Left lung (tissue), 10 donors: ENCODE measurements around the gene SLIT3. TPM values are rescaled to one million over a fixed set of nuclear protein-coding genes. Genes with fewer than 3 reads are reported as not detected.

Source experiments
- ATAC-seq: fragments of 200-7000 bp; cut with Tn5 transposase; one replicate; pipeline ENCODE4 v1.9.1; 2020; ENCODE audit warnings: moderate library complexity
- DNase-seq, 4 donors: peaks; one replicate each; pipeline ENCODE4 v3.0.0-alpha.2; 2013 to 2020
- H3K27ac ChIP-seq, 2 donors: fragments of 200-600 bp; sonication (generic) in 1 of 2; one replicate each; pipeline versions ENCODE4 v1.5.0 to v1.8.0; 2020 to 2021
- H3K27me3 ChIP-seq, 2 donors: fragments of 200-600 bp; sonication (generic) in 1 of 2; one replicate each; pipeline versions ENCODE4 v1.5.0 to v1.8.0; 2020 to 2021
- H3K36me3 ChIP-seq, 2 donors: fragments of 200-600 bp; sonication (generic) in 1 of 2; one replicate each; pipeline versions ENCODE4 v1.5.0 to v1.8.0; 2020 to 2021
- H3K4me1 ChIP-seq, 2 donors: fragments of 200-600 bp; one replicate each; pipeline ENCODE4 v1.8.0; 2021
- H3K4me3 ChIP-seq, 2 donors: fragments of 200-600 bp; sonication (generic) in 1 of 2; one replicate each; pipeline versions ENCODE4 v1.5.0 to v1.8.0; 2020 to 2021; ENCODE audit warnings: mild to moderate bottlenecking in 1 of 2
- H3K9me3 ChIP-seq, 2 donors: fragments of 200-600 bp; sonication (generic) in 1 of 2; one replicate each; pipeline versions ENCODE4 v1.5.0 to v1.8.0; 2020 to 2021
- intact Hi-C, 2 donors: fragments of 100-400 bp; cut with DNase I; formaldehyde crosslinking; loops; one replicate each; pipeline versions ENCODE4 v1.11.2 to v1.14.2; 2022
- polyA plus RNA-seq, 6 donors: library from polyadenylated mRNA; unstranded; fragments of 120-200 nt; gene quantifications; one replicate each; pipeline ENCODE4 v1.2.1, GENCODE V29; 2013; ENCODE audit not compliant: insufficient read length in 6 of 6
- total RNA-seq, 2 donors: library from RNA; stranded (reverse); fragmentation: NEBNext Ultra II Directional; extraction: Animal tissue kit (Norgen Biotek cat#: 25700); gene quantifications; one replicate each; pipeline ENCODE4 v1.2.1, GENCODE V29; 2021
- TF ChIP-seq, protein P1 (sequence below), 2 donors: fragments of 200-600 bp; sonication (generic) in 1 of 2; IDR thresholded peaks; one replicate each; pipeline versions ENCODE4 v1.5.0 to v1.8.0; 2021; ENCODE audit warnings: antibody characterized with exemption in 2 of 2
- donor health status: DM: no; HTN: yes; CAD: no.
- donor health status: DM: no; HTN: no; CAD: no.

The SLIT3 gene
- total and polyA plus RNA-seq, 8 donors = 37.6 to 77.1 (median 45.9) TPM

DNA sequence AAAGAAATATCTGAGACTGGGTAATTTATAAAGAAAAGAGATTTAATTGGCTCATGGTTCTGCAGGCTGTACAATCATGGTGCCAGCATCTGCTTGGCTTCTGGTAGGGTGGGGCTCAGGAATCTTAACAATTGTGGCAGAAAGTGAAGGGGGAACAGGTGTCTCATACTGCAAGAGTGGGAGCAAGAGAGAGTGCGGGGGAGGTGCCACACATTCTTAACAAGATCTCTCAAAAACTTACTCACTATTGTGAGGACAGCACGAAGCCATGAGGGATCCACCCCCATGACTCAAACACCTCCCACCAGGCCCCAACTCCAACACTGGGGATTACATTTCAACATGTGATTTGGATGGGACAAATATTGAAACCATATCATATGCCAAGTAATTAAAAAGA lies 651.6 kb downstream of the SLIT3 start:
- Histone ChIP-seq H3K4me1 (no peaks in the 10 kb centered on the region), H3K36me3 (no peaks in the 10 kb centered on the region), H3K27ac (no peak overlapping the region), H3K27me3 (no peaks in the 10 kb centered on the region), H3K9me3 (no peaks in the 10 kb centered on the region), H3K4me3 (no peak overlapping the region)
- TF ChIP-seq, protein P1, sequence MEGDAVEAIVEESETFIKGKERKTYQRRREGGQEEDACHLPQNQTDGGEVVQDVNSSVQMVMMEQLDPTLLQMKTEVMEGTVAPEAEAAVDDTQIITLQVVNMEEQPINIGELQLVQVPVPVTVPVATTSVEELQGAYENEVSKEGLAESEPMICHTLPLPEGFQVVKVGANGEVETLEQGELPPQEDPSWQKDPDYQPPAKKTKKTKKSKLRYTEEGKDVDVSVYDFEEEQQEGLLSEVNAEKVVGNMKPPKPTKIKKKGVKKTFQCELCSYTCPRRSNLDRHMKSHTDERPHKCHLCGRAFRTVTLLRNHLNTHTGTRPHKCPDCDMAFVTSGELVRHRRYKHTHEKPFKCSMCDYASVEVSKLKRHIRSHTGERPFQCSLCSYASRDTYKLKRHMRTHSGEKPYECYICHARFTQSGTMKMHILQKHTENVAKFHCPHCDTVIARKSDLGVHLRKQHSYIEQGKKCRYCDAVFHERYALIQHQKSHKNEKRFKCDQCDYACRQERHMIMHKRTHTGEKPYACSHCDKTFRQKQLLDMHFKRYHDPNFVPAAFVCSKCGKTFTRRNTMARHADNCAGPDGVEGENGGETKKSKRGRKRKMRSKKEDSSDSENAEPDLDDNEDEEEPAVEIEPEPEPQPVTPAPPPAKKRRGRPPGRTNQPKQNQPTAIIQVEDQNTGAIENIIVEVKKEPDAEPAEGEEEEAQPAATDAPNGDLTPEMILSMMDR (IDR thresholded peaks at IDR 0.05) = no peak
- ATAC-seq (no peak), DNase-seq (no peak)
- intact Hi-C loops = no loop called here

DNA sequence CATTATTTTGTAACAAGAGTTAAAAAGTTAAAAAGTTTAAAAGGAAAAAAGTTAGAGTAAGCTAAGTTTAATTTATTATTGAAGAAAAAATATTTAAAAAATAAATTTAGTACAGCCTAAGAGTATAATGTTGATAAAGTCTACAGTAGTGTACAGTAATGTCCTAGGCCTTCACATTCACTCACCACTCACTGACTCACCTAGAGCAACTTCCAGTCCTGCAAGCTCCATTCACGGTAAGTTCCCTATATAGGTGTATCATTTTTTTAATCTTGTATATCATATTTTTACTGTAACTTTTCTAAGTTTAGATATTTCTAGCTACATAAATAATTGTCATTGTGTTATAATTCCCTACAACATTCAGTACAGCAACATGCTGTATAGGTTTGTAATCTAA lies 652.4 kb downstream of the SLIT3 start:
- Histone ChIP-seq H3K36me3 (no peaks in the 10 kb centered on the region), H3K4me3 (no peak overlapping the region), H3K9me3 (no peaks in the 10 kb centered on the region), H3K27ac (no peak overlapping the region), H3K27me3 (no peaks in the 10 kb centered on the region), H3K4me1 (no peaks in the 10 kb centered on the region)
- intact Hi-C loops = no loop called here
- no peak for DNase-seq
- no peak for ATAC-seq
- TF ChIP-seq, protein P1 (IDR thresholded peaks at IDR 0.05) = no peak

DNA sequence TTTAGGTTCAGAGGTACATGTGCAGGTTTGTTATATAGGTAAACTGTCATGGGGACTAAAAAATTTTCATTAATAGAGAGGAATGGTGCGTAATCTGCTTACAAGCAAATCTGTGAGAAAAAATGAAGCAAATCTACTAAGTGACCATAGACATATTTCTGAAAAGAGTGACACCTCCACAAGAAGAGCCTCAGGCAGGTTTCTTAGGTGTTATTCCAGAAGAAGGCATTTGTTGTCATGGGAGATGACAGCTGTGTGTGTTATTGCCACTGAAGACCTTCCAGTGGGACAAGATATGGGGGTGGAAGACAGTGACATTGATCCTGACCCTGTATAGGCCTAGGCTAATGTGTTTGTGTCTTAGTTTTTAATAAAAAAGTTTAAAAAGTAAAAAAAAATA lies 652.9 kb downstream of the SLIT3 start:
- no peak overlapping the region for H3K4me3 ChIP-seq
- no peak for DNase-seq
- no peak for ATAC-seq
- no peak overlapping the region for H3K27ac ChIP-seq
- no peaks in the 10 kb centered on the region for H3K4me1 ChIP-seq
- intact Hi-C loops = no loop called here
- TF ChIP-seq, protein P1 (IDR thresholded peaks at IDR 0.05) = no peak
- no peaks in the 10 kb centered on the region for H3K9me3 ChIP-seq
- no peaks in the 10 kb centered on the region for H3K27me3 ChIP-seq
- H3K36me3 ChIP-seq = no peaks in the 10 kb centered on the region

DNA sequence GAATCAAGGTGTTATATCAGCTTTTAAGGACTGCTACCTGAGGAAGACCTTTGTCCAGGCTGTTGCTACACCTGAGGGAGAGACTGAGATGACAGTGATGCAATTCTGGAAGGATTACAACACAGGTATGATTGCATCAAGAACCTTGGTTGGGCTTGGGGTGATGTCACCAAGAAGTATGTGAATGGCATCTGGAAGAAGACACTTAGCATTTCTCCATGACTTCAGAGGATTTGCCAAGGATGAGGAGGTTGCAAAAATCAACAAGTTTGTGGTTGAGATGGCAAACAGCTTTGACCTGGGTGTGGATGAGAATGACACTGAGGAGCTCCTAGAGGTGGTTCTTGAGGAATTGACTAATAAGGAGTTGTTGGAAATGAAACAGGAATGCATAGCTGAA lies 653.9 kb downstream of the SLIT3 start:
- peak; percentile 57 for ATAC-seq

DNA sequence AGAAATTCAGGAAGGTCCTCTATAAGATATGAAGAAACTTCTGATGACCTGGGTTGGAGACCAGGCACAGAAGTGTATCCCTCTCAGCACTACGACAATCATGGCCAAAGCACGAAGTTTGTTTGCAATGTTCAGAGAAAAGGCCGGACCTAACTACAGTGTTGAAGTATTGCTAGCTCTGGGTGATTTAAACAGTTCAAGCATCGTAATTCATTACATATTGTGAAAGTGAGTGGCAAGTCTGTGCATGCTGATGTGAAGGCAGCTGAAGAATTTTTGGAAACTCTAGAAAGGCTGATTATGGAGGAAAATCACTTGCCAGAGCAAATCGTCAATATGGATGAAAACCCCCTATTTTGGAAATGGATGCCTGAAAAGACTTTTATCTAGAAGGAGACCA lies 654.6 kb downstream of the SLIT3 start:
- intact Hi-C loops = no loop called here
- Histone ChIP-seq H3K36me3 (no peaks in the 10 kb centered on the region), H3K9me3 (no peaks in the 10 kb centered on the region), H3K27ac (no peak overlapping the region), H3K27me3 (no peaks in the 10 kb centered on the region), H3K4me3 (no peak overlapping the region), H3K4me1 (no peaks in the 10 kb centered on the region)
- DNase-seq (no peak), ATAC-seq (no peak)
- TF ChIP-seq, protein P1 (IDR thresholded peaks at IDR 0.05) = no peak

More for the DNA sequence above, 653.9 kb downstream of the SLIT3 start:
- no peaks in the 10 kb centered on the region for H3K4me1 ChIP-seq
- no peak for DNase-seq
- TF ChIP-seq, protein P1 (IDR thresholded peaks at IDR 0.05) = no peak
- H3K9me3 ChIP-seq = no peaks in the 10 kb centered on the region
- no peaks in the 10 kb centered on the region for H3K27me3 ChIP-seq
- no peak overlapping the region for H3K4me3 ChIP-seq
- no peak overlapping the region for H3K27ac ChIP-seq
- no peaks in the 10 kb centered on the region for H3K36me3 ChIP-seq
- intact Hi-C loops = no loop called here
